Measurements from ENCODE around the gene CTNNB1. TPM values are rescaled to one million over a fixed set of nuclear protein-coding genes. Genes with fewer than 3 reads are reported as not detected.

CTNNB1 gene
- total RNA-seq, 4 donors from 2014 or later = 340 to 406 (median 367) TPM

DNA sequence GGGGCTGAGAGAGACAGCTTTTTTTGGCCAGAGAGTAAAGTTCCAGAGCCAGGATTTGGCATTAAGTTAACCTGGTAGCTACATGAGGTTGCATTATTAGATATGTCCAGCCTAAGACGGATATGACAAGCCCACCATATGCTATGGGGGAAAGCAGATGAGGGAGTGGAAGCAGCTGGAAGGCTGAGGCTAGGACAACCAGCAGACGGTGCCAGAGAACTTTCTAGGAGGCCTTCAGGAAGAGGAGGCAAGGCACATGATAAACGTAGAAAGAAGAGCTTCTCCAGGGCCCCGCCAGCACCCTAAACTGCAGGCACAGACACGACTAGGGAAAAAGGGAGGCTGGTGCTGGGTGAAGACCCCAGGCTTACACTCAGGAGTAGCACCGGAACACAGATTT lies 87.0 kb downstream of the CTNNB1 start:
- H3K4me1 ChIP-seq = peaks cover 0 to 6% (median 0%) of the 10 kb centered on the region in 4 donors
- intact Hi-C loops (cut with DNase I) = no loop called here
- no peak overlapping the region for H3K27ac ChIP-seq (replicated peaks in 1 of 4)
- no peak for DNase-seq (ENCODE audit: extremely low spot score)
- H3K27me3 ChIP-seq = no peaks in the 10 kb centered on the region
- no peak for TF ChIP-seq POLR2A (IDR thresholded peaks at IDR 0.05; ENCODE audit: low read depth)
- TF ChIP-seq POLR2AphosphoS5 (IDR thresholded peaks at IDR 0.05) = no peak
- TF ChIP-seq EP300 (IDR thresholded peaks at IDR 0.05) = no peak
- TF ChIP-seq, protein P1, sequence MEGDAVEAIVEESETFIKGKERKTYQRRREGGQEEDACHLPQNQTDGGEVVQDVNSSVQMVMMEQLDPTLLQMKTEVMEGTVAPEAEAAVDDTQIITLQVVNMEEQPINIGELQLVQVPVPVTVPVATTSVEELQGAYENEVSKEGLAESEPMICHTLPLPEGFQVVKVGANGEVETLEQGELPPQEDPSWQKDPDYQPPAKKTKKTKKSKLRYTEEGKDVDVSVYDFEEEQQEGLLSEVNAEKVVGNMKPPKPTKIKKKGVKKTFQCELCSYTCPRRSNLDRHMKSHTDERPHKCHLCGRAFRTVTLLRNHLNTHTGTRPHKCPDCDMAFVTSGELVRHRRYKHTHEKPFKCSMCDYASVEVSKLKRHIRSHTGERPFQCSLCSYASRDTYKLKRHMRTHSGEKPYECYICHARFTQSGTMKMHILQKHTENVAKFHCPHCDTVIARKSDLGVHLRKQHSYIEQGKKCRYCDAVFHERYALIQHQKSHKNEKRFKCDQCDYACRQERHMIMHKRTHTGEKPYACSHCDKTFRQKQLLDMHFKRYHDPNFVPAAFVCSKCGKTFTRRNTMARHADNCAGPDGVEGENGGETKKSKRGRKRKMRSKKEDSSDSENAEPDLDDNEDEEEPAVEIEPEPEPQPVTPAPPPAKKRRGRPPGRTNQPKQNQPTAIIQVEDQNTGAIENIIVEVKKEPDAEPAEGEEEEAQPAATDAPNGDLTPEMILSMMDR (IDR thresholded peaks at IDR 0.05) = no peak
- H3K4me3 ChIP-seq = no peak overlapping the region
- WGBS = 84% methylated on average over 6 of the region's 6 CpGs
- H3K9me3 ChIP-seq = no peaks in the 10 kb centered on the region
- H3K36me3 ChIP-seq = no peaks in the 10 kb centered on the region

DNA sequence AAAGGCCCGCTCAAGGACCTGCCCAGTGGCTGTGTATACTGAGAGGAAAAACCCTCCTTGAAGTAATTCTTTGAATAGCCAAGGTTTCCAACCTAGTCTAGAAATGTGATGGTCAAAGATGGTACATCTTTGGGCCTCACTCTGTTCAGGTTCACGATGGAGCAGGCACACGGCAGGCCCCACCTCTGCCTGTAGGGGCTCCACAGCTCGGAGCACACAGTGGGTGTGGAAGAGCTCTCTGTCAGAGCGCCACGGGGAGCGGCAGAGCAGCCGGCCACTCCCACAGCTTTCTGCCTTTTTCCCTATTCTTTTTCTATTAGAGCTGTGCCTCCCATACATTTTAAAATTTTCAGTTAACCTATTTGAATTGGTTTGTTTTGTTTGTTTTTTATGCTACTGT lies 89.5 kb downstream of the CTNNB1 start:
- H3K36me3 ChIP-seq = no peaks in the 10 kb centered on the region
- no peak overlapping the region for H3K4me3 ChIP-seq
- no peak overlapping the region for H3K27ac ChIP-seq (replicated peaks in 1 of 4)
- intact Hi-C loops (cut with DNase I) = no loop called here
- no peak for DNase-seq (ENCODE audit: extremely low spot score)
- H3K27me3 ChIP-seq = no peaks in the 10 kb centered on the region
- H3K4me1 ChIP-seq = peaks cover 0 to 6% (median 0%) of the 10 kb centered on the region in 4 donors
- WGBS = 97% methylated on average over 8 of the region's 8 CpGs
- H3K9me3 ChIP-seq = no peaks in the 10 kb centered on the region
- no peak for TF ChIP-seq EP300 (IDR thresholded peaks at IDR 0.05)
- TF ChIP-seq POLR2AphosphoS5 (IDR thresholded peaks at IDR 0.05) = no peak
- no peak for TF ChIP-seq POLR2A (IDR thresholded peaks at IDR 0.05; ENCODE audit: low read depth)
- TF ChIP-seq, protein P1 (IDR thresholded peaks at IDR 0.05) = no peak

Small RNA genes lying within 50 kb of the gene (small RNA-seq; reads per million reads assigned to genes)
- gene MRPS31P1 = 0 reads per million in 3 donors

Data from esophagus muscularis mucosa (tissue), 4 donors.